ENCODE measurements around the gene NKX1-1. TPM values are rescaled to one million over a fixed set of nuclear protein-coding genes. Genes with fewer than 3 reads are reported as not detected.
"Not testable (repeated sequence)": the region's sequence is repeated elsewhere in the genome, so short reads cannot be mapped to it uniquely, and the experiment has no call there.

Gene NKX1-1
- total RNA-seq, 2 experiments from 2014 or later: not detected

GRCh38 chr4:1394554-1395388 is 11.5 kb downstream of the NKX1-1 start:
- DNase-seq; H3K9me3 Mint-ChIP-seq; H3K4me1 ChIP-seq (ENCODE audit: insufficient read depth, low read length); CTCF ChIA-PET; H3K36me3 Mint-ChIP-seq (ENCODE audit: low read depth); H3K4me3 Mint-ChIP-seq; intact Hi-C loops (cut with DNase I, micrococcal nuclease); H3K27me3 ChIP-seq (ENCODE audit: control insufficient read depth in 1 of 2, insufficient read depth in 2 of 2, low read length in 2 of 2); H3K4me3 ChIP-seq (ENCODE audit: low read length); ATAC-seq (ENCODE audit: poor library complexity); POLR2A ChIA-PET; H3K4me1 Mint-ChIP-seq (ENCODE audit: low read depth); H3K27ac Mint-ChIP-seq; H3K27ac ChIP-seq (ENCODE audit: low read depth in 1 of 2, low read length in 2 of 2); H3K27me3 Mint-ChIP-seq: not testable (repeated sequence)
- Histone ChIP-seq H3K36me3 (ENCODE audit: insufficient read depth, low read length) (peaks cover 19% of the 10 kb centered on the region), H3K9me3 (ENCODE audit: control insufficient read depth in 1 of 2, insufficient read depth in 1 of 2, low read length in 2 of 2) (peaks cover 16 to 47% of the 10 kb centered on the region in 2 experiments)

DNA sequence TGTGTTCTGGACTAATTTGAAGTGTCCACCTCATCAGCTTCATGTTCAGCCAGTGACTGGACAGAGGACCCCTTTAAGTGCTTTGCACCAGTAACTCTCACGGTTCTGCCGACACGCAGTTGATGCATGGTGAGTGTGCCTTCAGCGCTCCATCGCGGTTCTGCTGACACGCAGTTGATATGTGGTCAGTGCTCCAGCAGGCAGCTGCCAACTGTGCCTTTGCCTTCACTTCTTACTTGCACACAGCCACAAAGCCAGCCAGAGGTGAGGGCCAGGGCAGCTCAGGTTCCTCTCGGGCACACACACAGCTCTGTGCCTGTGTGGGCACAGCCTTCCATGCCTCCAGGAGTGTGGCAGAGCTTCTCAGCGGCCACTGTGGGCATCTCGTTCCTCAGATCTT is 12.4 kb downstream of the NKX1-1 start:
- no peak for TF ChIP-seq CTCF (IDR thresholded peaks at IDR 0.05)
- intact Hi-C loops (cut with DNase I, micrococcal nuclease): no loop called here
- DNase-seq (no peak), ATAC-seq (ENCODE audit: poor library complexity) (no peak)
- Histone ChIP-seq H3K4me1 (ENCODE audit: insufficient read depth, low read length) (no peaks in the 10 kb centered on the region), H3K27ac (ENCODE audit: low read depth in 1 of 2, low read length in 2 of 2) (no peak overlapping the region), H3K27me3 (ENCODE audit: control insufficient read depth in 1 of 2, insufficient read depth in 2 of 2, low read length in 2 of 2) (no peaks in the 10 kb centered on the region), H3K36me3 (ENCODE audit: insufficient read depth, low read length) (peaks cover 19% of the 10 kb centered on the region), H3K9me3 (ENCODE audit: control insufficient read depth in 1 of 2, insufficient read depth in 1 of 2, low read length in 2 of 2) (peaks cover 17 to 38% of the 10 kb centered on the region in 2 experiments), H3K4me3 (ENCODE audit: low read length) (no peak overlapping the region)
- Mint-ChIP-seq H3K27me3 (no peaks in the 10 kb centered on the region), H3K27ac (no peak overlapping the region), H3K36me3 (ENCODE audit: low read depth) (peaks cover 5% of the 10 kb centered on the region), H3K4me3 (no peak overlapping the region), H3K9me3 (peaks cover 2% of the 10 kb centered on the region), H3K4me1 (ENCODE audit: low read depth) (no peaks in the 10 kb centered on the region)
- ChIA-PET CTCF (no interaction called here), POLR2A (no interaction called here)

GRCh38 chr4:1393363-1393762 is 12.9 kb downstream of the NKX1-1 start:
- POLR2A ChIA-PET; ATAC-seq (ENCODE audit: poor library complexity); H3K4me1 Mint-ChIP-seq (ENCODE audit: low read depth); H3K36me3 Mint-ChIP-seq (ENCODE audit: low read depth); H3K27me3 ChIP-seq (ENCODE audit: control insufficient read depth in 1 of 2, insufficient read depth in 2 of 2, low read length in 2 of 2); H3K4me1 ChIP-seq (ENCODE audit: insufficient read depth, low read length); CTCF ChIA-PET; H3K27ac ChIP-seq (ENCODE audit: low read depth in 1 of 2, low read length in 2 of 2); H3K27ac Mint-ChIP-seq; H3K9me3 Mint-ChIP-seq; H3K27me3 Mint-ChIP-seq; H3K4me3 Mint-ChIP-seq; intact Hi-C loops (cut with DNase I, micrococcal nuclease); H3K4me3 ChIP-seq (ENCODE audit: low read length); DNase-seq: not testable (repeated sequence)
- peaks cover 19% of the 10 kb centered on the region for H3K36me3 ChIP-seq (ENCODE audit: insufficient read depth, low read length)
- peaks cover 22 to 33% of the 10 kb centered on the region in 2 experiments for H3K9me3 ChIP-seq (ENCODE audit: control insufficient read depth in 1 of 2, insufficient read depth in 1 of 2, low read length in 2 of 2)

GRCh38 chr4:1385373-1386340 is 20.6 kb downstream of the NKX1-1 start:
- Histone ChIP-seq H3K4me1 (ENCODE audit: insufficient read depth, low read length) (no peaks in the 10 kb centered on the region), H3K9me3 (ENCODE audit: control insufficient read depth in 1 of 2, insufficient read depth in 1 of 2, low read length in 2 of 2) (peaks cover 9 to 20% of the 10 kb centered on the region in 2 experiments), H3K27ac (ENCODE audit: low read depth in 1 of 2, low read length in 2 of 2) (no peak overlapping the region), H3K27me3 (ENCODE audit: control insufficient read depth in 1 of 2, insufficient read depth in 2 of 2, low read length in 2 of 2) (no peaks in the 10 kb centered on the region), H3K36me3 (ENCODE audit: insufficient read depth, low read length) (peaks cover 17% of the 10 kb centered on the region), H3K4me3 (ENCODE audit: low read length) (no peak overlapping the region)
- ChIA-PET CTCF (no interaction called here), POLR2A (no interaction called here)
- H3K4me3 Mint-ChIP-seq: no peak overlapping the region
- intact Hi-C loops (cut with DNase I, micrococcal nuclease): no loop called here
- H3K27me3 Mint-ChIP-seq: no peaks in the 10 kb centered on the region
- DNase-seq (no peak), ATAC-seq (ENCODE audit: poor library complexity) (no peak)
- H3K36me3 Mint-ChIP-seq (ENCODE audit: low read depth): peaks cover 33% of the 10 kb centered on the region
- H3K4me1 Mint-ChIP-seq (ENCODE audit: low read depth): no peaks in the 10 kb centered on the region
- no peak overlapping the region for H3K27ac Mint-ChIP-seq
- H3K9me3 Mint-ChIP-seq: peaks cover 7% of the 10 kb centered on the region
- TF ChIP-seq CTCF (IDR thresholded peaks at IDR 0.05): no peak

All from CD4-positive, alpha-beta T cell (primary cell).